SK-N-SH (cell line): ENCODE results near the gene TUFM. TPM values are rescaled to one million over a fixed set of nuclear protein-coding genes. Genes with fewer than 3 reads are reported as not detected.

ENCODE experiments used
- CTCF ChIA-PET: fragments of 300-600, 350-600 bp; formaldehyde crosslinking; extraction: SDS; loops from one replicate; lab custom pipeline; 2021; lab: Yijun Ruan, JAX
- POLR2A ChIA-PET: fragments of 350-600 bp; sonication (Branson Sonifier 250); formaldehyde crosslinking; extraction: SDS; loops from one replicate; lab custom pipeline; 2020; ENCODE audit warnings: antibody characterized with exemption, inconsistent platforms; lab: Yijun Ruan, JAX
- DNase-seq: peaks from one replicate; pipeline ENCODE4 v3.0.0; 2012
- H2AFZ ChIP-seq: fragments of 200-600 bp; sonication (generic); 2 replicates; pipeline ENCODE4 v1.8.1; 2016; ENCODE audit warnings: antibody characterized with exemption, mild to moderate bottlenecking, low read depth
- H3F3A ChIP-seq: fragments of 200-600 bp; sonication (generic); replicated peaks from 2 replicates; pipeline ENCODE3; 2016; ENCODE audit warnings: antibody characterized with exemption, mild to moderate bottlenecking; ENCODE audit not compliant: insufficient read depth
- H3K27ac ChIP-seq, 2 experiments: fragments of 200-500 bp in 1 of 2; fragments of 200-600 bp in 1 of 2; sonication (Bioruptor generic) in 1 of 2; sonication (generic), shearing (Covaris generic) in 1 of 2; 2 replicates each; pipeline versions ENCODE4 v1.5.1 to v1.6.1; 2014 to 2016; ENCODE audit warnings: low read depth in 2 of 2, inconsistent platforms in 1 of 2, low read length in 1 of 2, mild to moderate bottlenecking in 1 of 2, mixed read lengths in 1 of 2
- H3K27me3 ChIP-seq: fragments of 200-600 bp; sonication (generic), shearing (Covaris generic); 2 replicates; pipeline ENCODE4 v1.6.1; 2016; ENCODE audit warnings: mixed run types; ENCODE audit not compliant: insufficient read depth
- H3K36me3 ChIP-seq, 2 experiments: fragments of 200-500 bp in 1 of 2; fragments of 200-600 bp in 1 of 2; sonication (Bioruptor generic) in 1 of 2; sonication (generic) in 1 of 2; replicated peaks in 1 of 2; 2 replicates each; pipeline versions ENCODE3 to v1.5.1; 2014 to 2016; ENCODE audit warnings: low read length in 1 of 2, mild to moderate bottlenecking in 1 of 2; ENCODE audit not compliant: insufficient read depth in 2 of 2, control insufficient read depth in 1 of 2
- H3K4me1 ChIP-seq, 2 experiments: fragments of 200-500 bp in 1 of 2; fragments of 200-600 bp in 1 of 2; sonication (Bioruptor generic) in 1 of 2; sonication (generic), shearing (Covaris generic) in 1 of 2; 2 replicates each; pipeline versions ENCODE4 v1.5.1 to v1.6.1; 2014 to 2016; ENCODE audit warnings: low read depth in 1 of 2, low read length in 1 of 2, mixed run types in 1 of 2; ENCODE audit not compliant: insufficient read depth in 2 of 2, control insufficient read depth in 1 of 2
- H3K4me2 ChIP-seq: fragments of 200-600 bp; sonication (generic), shearing (Covaris generic); 2 replicates; pipeline ENCODE4 v1.6.1; 2017; ENCODE audit warnings: mixed run types
- H3K4me3 ChIP-seq, 2 experiments: fragments of 200-500 bp in 1 of 2; fragments of 200-600 bp in 1 of 2; sonication (Bioruptor generic) in 1 of 2; sonication (generic), shearing (Covaris generic) in 1 of 2; 2 replicates each; pipeline versions ENCODE4 v1.5.1 to v1.8.1; 2014 to 2016; ENCODE audit warnings: low read depth in 2 of 2, inconsistent platforms in 1 of 2, low read length in 1 of 2, mild to moderate bottlenecking in 1 of 2, mixed read lengths in 1 of 2, moderate library complexity in 1 of 2
- H3K79me2 ChIP-seq: fragments of 200-600 bp; sonication (generic); 2 replicates; pipeline ENCODE4 v1.8.1; 2017; ENCODE audit warnings: mild to moderate bottlenecking; ENCODE audit not compliant: insufficient read depth
- H3K9ac ChIP-seq: fragments of 200-600 bp; sonication (generic); 2 replicates; pipeline ENCODE4 v1.6.1; 2017; ENCODE audit warnings: mixed run types
- H3K9me2 ChIP-seq: fragments of 200-600 bp; sonication (generic); 2 replicates; pipeline ENCODE4 v1.6.1; 2017; ENCODE audit warnings: mixed run types
- H3K9me3 ChIP-seq: fragments of 200-600 bp; sonication (generic); 2 replicates; pipeline ENCODE4 v1.6.1; 2017; ENCODE audit warnings: mixed run types, mild to moderate bottlenecking, moderate library complexity
- H4K20me1 ChIP-seq: fragments of 200-600 bp; sonication (generic); 2 replicates; pipeline ENCODE4 v1.6.1; 2017; ENCODE audit warnings: mild to moderate bottlenecking, mixed run types; ENCODE audit not compliant: insufficient read depth
- FOXJ3 ChIP-seq: sonication (generic); formaldehyde crosslinking; IDR thresholded peaks from 2 replicates; pipeline ENCODE4 v1.5.1; 2020; ENCODE audit warnings: mild to moderate bottlenecking, missing genetic modification reagents
- RCOR1 ChIP-seq: fragments of 150-350 bp; IDR thresholded peaks from 2 replicates; pipeline ENCODE4 v1.6.1; 2017; ENCODE audit warnings: antibody characterized with exemption, low read length
- USF2 ChIP-seq: fragments of 150-350 bp; IDR thresholded peaks from 2 replicates; pipeline ENCODE4 v1.6.1; 2017; ENCODE audit warnings: antibody characterized with exemption, low read length, low read depth, borderline replicate concordance
- ZBTB33 ChIP-seq: IDR thresholded peaks from 2 replicates; pipeline ENCODE4 v1.4.0; 2012; ENCODE audit warnings: low read depth, borderline replicate concordance
- WGBS: methylation state at CpG from one replicate; pipeline ENCODE4 v1.1.6; 2017; ENCODE audit warnings: low lambda C conversion rate; 5-methylcytosine and 5-hydroxymethylcytosine counted together
- polyA plus RNA-seq, 3 experiments: library from polyadenylated mRNA; depleted of rRNA; stranded (reverse); fragments of >200 nt; gene quantifications; 2 replicates each; pipeline ENCODE4 v1.2.3, GENCODE V29; 2012

The TUFM gene
- polyA plus RNA-seq, 1 of the 3 experiments (the other 2 are of a cell fraction): 358 TPM

GRCh38 chr16:28836761-28837064, 9.4 kb downstream of the TUFM start:
- Histone ChIP-seq H3K4me1 (no peaks in the 10 kb centered on the region), H3K9me3 (no peaks in the 10 kb centered on the region), H3K27ac (no peak overlapping the region), H3K36me3 (peaks cover 30 to 51% of the 10 kb centered on the region in 2 experiments), H3K4me2 (no peak overlapping the region), H3F3A (peaks cover 39% of the 10 kb centered on the region), H3K4me3 (no peak overlapping the region), H3K27me3 (no peaks in the 10 kb centered on the region), H3K9me2 (no peaks in the 10 kb centered on the region), H3K79me2 (peaks cover 18% of the 10 kb centered on the region; the same call in 1 of the 2 replicates), H4K20me1 (peaks cover 4% of the 10 kb centered on the region; the same call in 1 of the 2 replicates), H2AFZ (no peak overlapping the region), H3K9ac (no peak overlapping the region)
- DNase-seq: no peak
- TF ChIP-seq RCOR1: no peak
- ChIA-PET CTCF (no interaction called here), POLR2A (interaction anchor here (1.1 to 2.7 kb wide), 2 partner anchors 9 kb away, joined by 6 to 8 read pairs; partner anchors contain the start of gene TUFM)
- WGBS: 93% methylated on average over 8 of the region's 8 CpGs

GRCh38 chr16:28835864-28836760, 10.0 kb downstream of the TUFM start:
- Histone ChIP-seq H3K9me3 (no peaks in the 10 kb centered on the region), H4K20me1 (peaks cover 4% of the 10 kb centered on the region; the same call in 1 of the 2 replicates), H3K27ac (no peak overlapping the region), H3F3A (peaks cover 34% of the 10 kb centered on the region), H3K9ac (no peak overlapping the region), H3K4me3 (no peak overlapping the region), H3K36me3 (peaks cover 36 to 57% of the 10 kb centered on the region in 2 experiments)
- CTCF ChIA-PET: no interaction called here
- no peak for DNase-seq
- 95% methylated on average over 18 of the region's 25 CpGs for WGBS
- TF ChIP-seq ZBTB33 (no peak), USF2 (no peak), FOXJ3 (no peak)
- TF ChIP-seq, all 33 proteins: peak for 0
- Histone ChIP-seq H3K27me3 (no peaks in the 10 kb centered on the region), H3K4me1 (no peaks in the 10 kb centered on the region), H2AFZ (no peak overlapping the region), H3K79me2 (peaks cover 20% of the 10 kb centered on the region; the same call in 1 of the 2 replicates), H3K9me2 (no peaks in the 10 kb centered on the region), H3K4me2 (no peak overlapping the region)
- POLR2A ChIA-PET: interaction anchor here (1.1 to 2.7 kb wide), 5 partner anchors 9 to 14 kb away, joined by 3 to 8 read pairs (median 6); partner anchors contain the start of genes ATXN2L and TUFM
